ENCODE results near the gene GPC3. TPM values are rescaled to one million over a fixed set of nuclear protein-coding genes. Genes with fewer than 3 reads are reported as not detected.

Gene GPC3
- total RNA-seq, 6 experiments from 2014 or later, result 0.31 to 6.8 (median 1.8) TPM

DNA sequence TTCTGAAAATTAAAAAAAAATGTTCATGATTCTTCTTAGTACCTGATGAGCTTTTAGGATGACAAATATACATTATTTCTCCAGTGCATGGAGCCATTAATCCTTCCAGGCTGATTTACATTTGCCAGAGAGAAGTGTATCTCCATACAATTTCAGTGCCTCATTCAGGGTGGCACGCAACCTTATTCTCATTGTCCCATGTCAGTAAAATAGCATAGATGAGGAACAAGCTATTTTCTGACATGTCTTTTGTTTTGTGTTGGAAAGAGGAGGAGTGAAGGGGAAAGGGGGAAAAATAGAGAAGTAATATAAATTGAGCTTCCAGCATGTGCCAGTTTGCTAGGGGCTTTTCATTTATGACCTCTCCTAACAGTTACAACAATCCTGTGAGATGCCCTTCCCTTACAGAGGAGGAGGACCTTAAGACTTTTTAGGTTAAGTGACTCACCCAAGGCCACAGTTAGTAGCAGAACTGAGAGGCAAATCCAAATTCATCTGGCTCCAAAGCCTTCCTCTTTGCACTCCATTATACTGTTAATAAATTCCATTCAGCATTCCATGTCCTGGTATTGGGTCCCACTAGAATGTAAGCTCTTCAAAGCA is 295.3 kb downstream of the GPC3 start:
- WGBS (ENCODE audit: insufficient coverage, low coverage, low lambda C conversion rate, missing lambda C conversion rate), result 78% methylated on average over 1 of the region's 1 CpG
- intact Hi-C loops (cut with DNase I), result no loop called here
- DNase-seq, result no peak

DNA sequence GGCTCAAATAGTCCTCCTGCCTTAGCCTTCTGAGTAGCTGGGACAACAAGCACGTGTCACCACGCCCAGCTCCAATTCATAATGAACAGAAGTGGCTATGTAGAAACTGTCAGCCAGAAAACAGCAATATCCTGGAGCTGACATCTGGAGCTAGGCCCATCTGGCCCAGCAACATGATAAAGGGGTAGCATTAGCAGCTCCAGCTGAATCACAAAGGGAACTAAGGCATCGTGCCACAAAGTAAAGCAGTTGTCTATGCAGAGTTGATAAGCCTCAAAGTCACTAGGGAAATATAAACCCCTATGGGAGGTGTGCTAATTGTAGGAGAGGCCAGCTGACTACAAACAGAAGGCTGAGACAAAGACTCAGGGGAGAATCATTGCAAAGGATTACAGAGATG is 299.6 kb downstream of the GPC3 start:
- WGBS (ENCODE audit: insufficient coverage, low coverage, low lambda C conversion rate, missing lambda C conversion rate), result 38% methylated on average over 3 of the region's 3 CpGs
- no peak overlapping the region for H3K27ac ChIP-seq
- H3K9me3 ChIP-seq, result no peaks in the 10 kb centered on the region
- no peak for DNase-seq
- no peaks in the 10 kb centered on the region for H3K4me1 ChIP-seq
- intact Hi-C loops (cut with DNase I), result no loop called here
- H3K36me3 ChIP-seq, result no peaks in the 10 kb centered on the region
- ATAC-seq, result no peak
- no peaks in the 10 kb centered on the region for H3K27me3 ChIP-seq
- TF ChIP-seq, protein P1, sequence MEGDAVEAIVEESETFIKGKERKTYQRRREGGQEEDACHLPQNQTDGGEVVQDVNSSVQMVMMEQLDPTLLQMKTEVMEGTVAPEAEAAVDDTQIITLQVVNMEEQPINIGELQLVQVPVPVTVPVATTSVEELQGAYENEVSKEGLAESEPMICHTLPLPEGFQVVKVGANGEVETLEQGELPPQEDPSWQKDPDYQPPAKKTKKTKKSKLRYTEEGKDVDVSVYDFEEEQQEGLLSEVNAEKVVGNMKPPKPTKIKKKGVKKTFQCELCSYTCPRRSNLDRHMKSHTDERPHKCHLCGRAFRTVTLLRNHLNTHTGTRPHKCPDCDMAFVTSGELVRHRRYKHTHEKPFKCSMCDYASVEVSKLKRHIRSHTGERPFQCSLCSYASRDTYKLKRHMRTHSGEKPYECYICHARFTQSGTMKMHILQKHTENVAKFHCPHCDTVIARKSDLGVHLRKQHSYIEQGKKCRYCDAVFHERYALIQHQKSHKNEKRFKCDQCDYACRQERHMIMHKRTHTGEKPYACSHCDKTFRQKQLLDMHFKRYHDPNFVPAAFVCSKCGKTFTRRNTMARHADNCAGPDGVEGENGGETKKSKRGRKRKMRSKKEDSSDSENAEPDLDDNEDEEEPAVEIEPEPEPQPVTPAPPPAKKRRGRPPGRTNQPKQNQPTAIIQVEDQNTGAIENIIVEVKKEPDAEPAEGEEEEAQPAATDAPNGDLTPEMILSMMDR (IDR thresholded peaks at IDR 0.05), result no peak
- no peak for TF ChIP-seq POLR2A (IDR thresholded peaks at IDR 0.05)
- no peak overlapping the region for H3K4me3 ChIP-seq

More for the DNA sequence above, 295.3 kb downstream of the GPC3 start:
- no peak overlapping the region for H3K27ac ChIP-seq
- no peaks in the 10 kb centered on the region for H3K4me1 ChIP-seq
- no peaks in the 10 kb centered on the region for H3K9me3 ChIP-seq
- TF ChIP-seq POLR2A (IDR thresholded peaks at IDR 0.05), result no peak
- TF ChIP-seq, protein P1 (IDR thresholded peaks at IDR 0.05), result no peak
- no peak for ATAC-seq
- H3K36me3 ChIP-seq, result no peaks in the 10 kb centered on the region
- H3K4me3 ChIP-seq, result no peak overlapping the region
- H3K27me3 ChIP-seq, result no peaks in the 10 kb centered on the region

DNA sequence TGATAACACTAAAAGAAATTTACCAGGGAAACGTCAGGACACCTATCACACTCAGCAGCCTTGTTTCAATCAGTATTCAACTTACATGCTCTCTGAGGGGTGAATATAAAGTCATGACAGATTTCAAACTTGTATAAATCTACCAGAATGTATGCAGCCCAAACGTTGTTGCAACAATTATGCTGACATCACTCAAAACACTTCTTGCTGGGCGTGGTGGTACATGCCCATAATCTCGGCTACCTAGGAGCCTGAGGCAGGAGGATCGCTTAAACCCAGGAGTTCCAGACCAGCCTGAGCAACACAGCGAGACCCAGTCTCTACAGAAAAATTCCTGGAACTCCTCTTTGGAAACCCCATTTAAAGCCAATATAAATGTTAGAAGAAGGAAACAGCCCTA is 303.5 kb downstream of the GPC3 start:
- H3K36me3 ChIP-seq, result no peaks in the 10 kb centered on the region
- intact Hi-C loops (cut with DNase I), result no loop called here
- H3K27ac ChIP-seq, result no peak overlapping the region
- H3K27me3 ChIP-seq, result no peaks in the 10 kb centered on the region
- H3K9me3 ChIP-seq, result no peaks in the 10 kb centered on the region
- no peaks in the 10 kb centered on the region for H3K4me1 ChIP-seq
- TF ChIP-seq, protein P1 (IDR thresholded peaks at IDR 0.05), result no peak
- TF ChIP-seq POLR2A (IDR thresholded peaks at IDR 0.05), result no peak
- ATAC-seq (no peak), DNase-seq (no peak)
- WGBS (ENCODE audit: insufficient coverage, low coverage, low lambda C conversion rate, missing lambda C conversion rate), result 8% methylated on average over 2 of the region's 6 CpGs
- no peak overlapping the region for H3K4me3 ChIP-seq

DNA sequence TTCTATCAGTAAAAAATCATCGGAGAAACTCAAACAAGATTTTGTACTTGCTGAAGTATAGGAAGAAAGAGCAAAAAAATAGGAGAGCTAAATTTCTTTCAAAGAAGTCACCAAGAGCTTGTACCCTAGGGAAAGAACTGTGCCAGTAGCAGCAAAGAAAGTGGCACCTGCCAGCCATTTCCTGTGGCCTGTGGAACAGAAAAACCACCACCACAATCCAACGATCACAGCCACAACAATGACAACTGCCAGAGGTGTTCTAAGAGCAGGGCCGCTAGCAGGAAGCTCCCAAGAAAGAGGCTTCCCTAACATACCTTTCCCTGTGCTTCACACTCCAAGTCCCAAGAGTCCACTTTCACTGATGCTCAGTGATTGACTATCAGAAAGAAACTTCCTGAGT is 304.0 kb downstream of the GPC3 start:
- TF ChIP-seq, protein P1 (IDR thresholded peaks at IDR 0.05), result no peak
- TF ChIP-seq POLR2A (IDR thresholded peaks at IDR 0.05), result no peak
- H3K4me3 ChIP-seq, result no peak overlapping the region
- no peaks in the 10 kb centered on the region for H3K36me3 ChIP-seq
- no peaks in the 10 kb centered on the region for H3K9me3 ChIP-seq
- H3K27me3 ChIP-seq, result no peaks in the 10 kb centered on the region
- ATAC-seq (no peak), DNase-seq (no peak)
- H3K27ac ChIP-seq, result no peak overlapping the region
- H3K4me1 ChIP-seq, result no peaks in the 10 kb centered on the region
- 44% methylated on average over 1 of the region's 3 CpGs for WGBS (ENCODE audit: insufficient coverage, low coverage, low lambda C conversion rate, missing lambda C conversion rate)
- intact Hi-C loops (cut with DNase I), result no loop called here

Measured in right lobe of liver (tissue), 6 donors.